ENCODE data around the gene EXOC3L2.
"Not testable (repeated sequence)": the region's sequence is repeated elsewhere in the genome, so short reads cannot be mapped to it uniquely, and the experiment has no call there.

EXOC3L2 gene

DNA sequence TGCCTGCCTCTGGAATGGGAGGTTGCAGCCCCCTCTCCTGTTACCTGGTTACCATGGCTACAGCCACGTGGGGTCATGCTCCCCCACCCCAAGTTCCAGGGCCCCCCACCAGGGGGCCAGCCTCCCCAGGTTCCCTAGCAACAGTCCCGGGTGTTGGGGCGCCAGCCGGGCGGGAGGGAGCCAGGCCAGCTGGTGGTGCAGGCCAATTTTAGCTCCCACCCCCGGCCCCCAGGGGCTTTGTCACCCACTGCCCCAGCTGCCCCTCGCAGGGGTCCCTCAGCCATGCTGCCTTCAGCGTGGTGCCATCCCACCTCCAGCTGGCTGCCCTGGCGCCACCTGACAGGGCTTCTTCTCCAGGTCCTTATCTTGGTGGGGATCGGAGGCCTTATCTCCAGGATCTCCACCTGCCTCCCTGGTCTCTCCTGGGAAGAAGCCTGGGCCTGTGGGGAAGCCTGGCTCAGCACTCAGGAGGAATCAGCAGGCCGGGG, 8.9 kb upstream of the EXOC3L2 start:
- no peak for DNase-seq

- DNase-seq, result peak; percentile 36
These were observed 8.3 kb upstream of the EXOC3L2 start for GRCh38 chr19:45253396-45254027.

- no peak for DNase-seq
These were observed 6.5 kb upstream of the EXOC3L2 start for GRCh38 chr19:45251452-45252354.

DNA sequence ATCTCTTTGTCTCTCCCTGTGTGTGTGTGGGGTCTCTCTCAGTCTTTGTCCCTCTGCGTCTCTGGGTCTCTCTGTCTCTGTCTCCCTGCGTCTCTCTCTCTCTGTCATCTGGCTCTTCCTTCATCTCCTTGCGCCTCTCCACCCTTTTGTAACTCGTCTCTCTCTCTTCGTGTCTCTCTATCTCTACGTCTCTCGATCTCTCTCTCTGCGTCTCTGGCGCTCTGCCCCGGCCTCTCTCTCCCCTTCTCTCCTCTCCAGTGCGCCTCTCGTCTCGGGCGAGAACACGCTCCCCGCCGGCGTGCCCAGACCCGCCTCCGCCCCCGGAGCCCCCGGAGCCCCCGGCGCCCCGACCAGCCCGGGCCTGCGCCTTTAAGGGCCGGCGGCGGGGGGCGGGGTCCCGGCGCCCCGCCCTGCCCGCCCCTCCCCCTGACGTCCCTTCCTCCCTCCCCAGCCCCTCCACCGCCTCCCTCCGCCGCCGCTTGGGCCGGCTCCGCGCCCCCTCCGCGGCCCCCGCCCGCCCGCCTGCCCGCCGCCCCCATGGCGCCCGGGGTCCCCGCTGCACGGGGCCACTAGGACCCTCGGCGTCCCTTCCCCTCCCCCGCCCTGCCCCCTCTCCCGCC, 5.7 kb upstream of the EXOC3L2 start, which contains the start of gene MARK4:
Gene MARK4, plus strand, starts transcription at position 440 of the 620 bp plus-strand sequence. CDS start 318 bp downstream, outside the sequence.
- peak; percentile 52 for DNase-seq

DNA sequence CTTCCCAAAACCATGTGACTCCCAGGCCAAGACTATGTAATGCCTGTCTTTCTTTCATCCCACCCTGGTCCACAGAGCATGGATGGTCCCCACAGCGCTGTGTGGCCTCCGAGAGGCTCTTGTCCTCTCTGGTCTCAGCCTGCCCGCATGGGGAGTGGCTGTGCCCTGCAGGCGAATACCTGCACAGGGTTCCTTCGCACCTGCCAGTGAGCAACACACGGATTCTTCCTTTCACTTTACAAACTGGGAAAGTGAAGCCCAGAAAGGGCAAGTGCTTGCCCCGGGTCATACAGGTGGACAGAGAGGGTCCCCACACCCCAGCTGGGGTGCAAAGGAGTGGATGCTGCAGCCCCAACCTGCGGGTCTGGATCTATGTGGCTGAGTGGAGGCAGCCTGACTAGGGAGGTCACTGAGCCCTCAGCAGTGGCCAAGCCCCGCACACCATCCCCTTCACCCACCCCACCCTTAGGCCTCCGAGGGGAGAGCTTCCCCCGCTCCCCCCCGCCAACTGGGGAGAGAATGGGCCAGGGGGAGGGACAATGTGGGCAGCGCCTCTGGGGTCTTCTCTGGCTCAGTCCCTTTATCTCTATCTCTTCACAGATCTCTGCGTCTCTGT, 5.1 kb upstream of the EXOC3L2 start:
- no peak for DNase-seq

DNA sequence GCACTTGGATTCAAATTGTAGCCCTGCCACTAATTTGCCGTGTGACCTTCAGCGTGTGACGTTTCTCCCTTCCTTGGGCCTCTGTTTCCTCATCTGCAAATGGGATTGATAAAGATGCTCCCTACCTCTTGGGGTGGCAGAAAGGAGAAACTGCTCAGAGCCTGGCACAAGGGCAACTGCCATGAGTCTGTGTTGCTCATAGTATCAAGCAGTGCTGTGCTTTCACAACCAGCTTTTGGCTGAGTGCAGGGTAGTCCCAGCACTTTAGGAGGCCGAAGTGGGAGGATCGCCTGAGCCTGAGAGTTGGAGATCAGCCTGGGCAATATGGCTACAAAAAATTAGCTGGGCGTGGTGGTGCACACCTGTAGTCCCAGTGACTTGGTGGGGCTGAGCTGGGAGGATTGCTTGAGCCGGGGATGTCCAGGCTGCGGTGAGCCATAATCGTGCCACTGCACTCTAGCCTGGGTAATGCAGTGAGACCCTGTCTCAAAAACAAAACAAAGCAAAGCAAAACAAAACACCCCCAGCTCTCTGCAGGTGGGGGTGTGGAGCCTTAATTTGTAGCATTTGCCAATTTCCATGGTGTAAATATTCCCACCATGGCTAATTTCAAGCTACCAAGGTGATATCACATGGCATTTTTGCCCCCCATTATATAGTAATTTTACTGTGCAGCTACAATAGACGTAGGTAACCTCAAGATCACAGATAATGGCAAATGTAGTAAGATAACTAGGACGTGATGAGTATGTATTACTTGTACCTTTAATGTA, 4.2 kb upstream of the EXOC3L2 start:
- no peak for DNase-seq

- DNase-seq, result no peak
These were observed 1.9 kb upstream of the EXOC3L2 start for GRCh38 chr19:45247136-45247535.

DNA sequence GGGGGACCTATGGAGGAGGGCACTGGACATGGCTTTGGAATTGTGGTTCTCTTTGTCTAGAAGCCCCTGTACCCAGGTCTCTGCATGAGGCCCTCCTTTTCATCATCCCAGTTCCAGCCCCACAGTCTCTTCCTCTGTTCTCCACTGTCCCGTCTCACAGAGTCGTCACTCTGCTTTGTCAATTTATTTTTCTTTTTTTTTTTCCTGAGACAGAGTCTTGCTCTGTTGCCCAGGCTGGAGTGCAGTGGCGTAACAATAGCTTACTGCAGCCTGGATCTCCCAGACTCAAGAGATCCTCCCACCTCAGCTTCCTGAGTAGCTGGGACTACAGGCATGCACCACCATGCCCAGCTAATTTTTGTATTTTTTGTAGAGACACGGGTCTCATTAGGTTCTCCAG, 619 bp upstream of the EXOC3L2 start:
- no peak for DNase-seq

DNA sequence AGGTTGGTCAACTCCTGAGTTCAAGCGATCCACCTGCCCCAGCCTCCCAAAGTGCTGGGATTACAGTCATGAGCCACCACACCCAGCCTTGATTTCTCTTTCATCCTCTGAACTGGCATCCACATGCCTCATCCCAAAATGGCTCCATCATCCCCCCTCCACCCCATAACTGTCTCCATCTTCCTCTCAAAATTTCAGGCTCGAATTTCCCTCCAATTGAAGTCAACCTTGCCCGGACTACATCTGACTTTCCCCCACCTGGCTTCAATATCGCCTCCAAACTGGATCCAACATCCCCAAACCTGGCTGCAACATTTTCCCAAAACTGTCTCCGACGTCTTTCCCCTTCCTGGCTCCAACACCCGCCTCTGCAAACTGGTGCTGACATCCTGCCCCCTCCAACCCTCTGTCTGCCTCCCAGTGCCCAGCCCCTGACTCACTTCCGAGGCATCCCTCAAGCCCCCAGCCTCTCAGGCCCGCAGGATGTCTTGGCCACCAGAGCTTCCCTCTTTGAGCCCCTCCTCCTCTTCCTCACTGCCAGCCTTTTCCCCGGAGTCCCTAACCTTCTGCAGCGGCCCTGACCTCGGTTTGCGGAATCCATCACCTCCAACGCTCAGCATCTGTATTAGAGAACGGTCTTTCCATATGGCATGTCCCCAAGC, 943 bp downstream of the EXOC3L2 start:
- DNase-seq, result no peak

GRCh38 chr19:45243144-45243732, 2.0 kb downstream of the EXOC3L2 start:
- DNase-seq, result no peak

DNA sequence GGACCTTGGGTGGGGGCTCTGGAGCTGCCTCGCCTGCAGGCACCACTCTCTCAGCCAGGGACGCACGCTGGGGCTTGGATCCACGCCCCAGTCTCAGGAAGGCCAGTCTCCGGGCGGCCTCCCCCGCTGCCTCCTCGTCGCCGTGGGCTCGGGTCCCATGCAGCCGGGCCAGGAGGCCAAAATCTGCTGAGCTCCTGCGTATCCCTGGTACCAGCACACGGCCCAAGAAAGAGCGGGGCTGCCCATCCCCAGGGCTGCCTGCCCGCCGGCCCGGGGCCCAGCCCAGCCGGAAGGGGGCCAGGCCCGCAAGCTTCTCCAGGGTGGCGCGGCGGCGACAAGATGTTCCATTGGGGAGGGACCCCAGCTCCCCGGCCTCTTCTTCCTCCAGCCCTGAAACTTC, 6.7 kb downstream of the EXOC3L2 start:
- no peak for DNase-seq

- DNase-seq, result no peak
These were observed 9.7 kb downstream of the EXOC3L2 start for GRCh38 chr19:45235485-45235884.

DNA sequence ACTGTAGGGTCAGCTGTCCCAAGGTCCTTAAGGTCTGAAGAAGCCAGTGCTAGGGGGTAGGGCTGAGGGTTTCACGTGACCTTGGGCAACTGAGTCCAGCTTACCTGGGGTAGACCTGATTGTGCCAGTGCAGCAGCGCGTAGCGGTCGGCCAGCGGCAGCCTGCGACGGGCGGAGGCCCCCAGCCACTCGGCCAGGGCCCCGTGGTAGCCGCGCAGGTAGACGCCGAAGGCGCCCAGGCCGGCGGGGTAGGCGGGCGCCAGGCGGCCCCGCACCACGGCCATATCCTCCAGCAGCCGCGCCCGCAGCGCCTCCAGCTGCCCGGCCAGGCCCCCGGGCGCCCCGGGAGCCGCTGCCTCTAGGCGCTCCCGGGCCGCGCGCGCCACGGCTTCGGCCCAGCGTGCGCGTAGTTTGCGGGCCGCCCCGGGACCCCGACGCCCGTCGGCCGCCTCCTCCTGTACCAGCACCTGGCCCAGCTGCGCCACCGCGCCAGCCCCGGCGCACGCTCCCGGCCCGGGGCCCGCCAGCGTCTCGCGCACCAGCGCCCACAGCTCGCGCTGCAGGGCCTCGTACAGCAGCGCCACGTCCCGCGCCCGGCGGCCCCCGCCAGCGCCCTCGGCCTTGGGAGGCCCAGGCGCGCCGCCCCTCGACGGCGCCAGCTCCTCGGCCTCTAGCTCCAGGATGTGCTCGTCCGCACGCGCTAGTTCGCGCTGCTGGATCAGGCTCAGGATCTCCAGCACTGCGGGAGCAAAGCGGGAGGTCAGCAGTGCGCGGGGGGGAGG, 10.9 kb downstream of the EXOC3L2 start:
- DNase-seq, result no peak

DNA sequence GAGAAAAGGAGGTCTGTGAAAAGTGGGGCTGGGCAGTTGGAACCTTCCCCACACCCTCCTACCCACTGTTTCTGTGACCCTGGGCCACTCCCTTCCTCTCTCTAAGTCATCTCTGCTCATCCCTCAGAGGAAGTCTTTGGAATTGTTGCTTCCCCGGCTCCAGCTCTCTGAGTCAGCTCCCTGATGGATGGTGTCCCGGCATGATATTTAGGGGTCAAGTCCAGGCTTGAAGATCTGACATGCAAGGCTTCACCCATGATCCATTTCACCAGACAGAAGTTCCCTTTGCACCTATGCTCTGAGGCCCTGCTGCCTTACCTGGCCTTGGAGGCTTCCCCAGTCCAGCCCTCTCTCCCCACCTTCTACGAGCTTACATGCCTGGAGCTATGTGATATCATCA, 13.3 kb downstream of the EXOC3L2 start:
- no peak for DNase-seq

GRCh38 chr19:45229056-45229455, 16.2 kb downstream of the EXOC3L2 start:
- not testable (repeated sequence) for DNase-seq

- no peak for DNase-seq
These were observed 20.6 kb downstream of the EXOC3L2 start for GRCh38 chr19:45224645-45225044.

- no peak for DNase-seq
These were observed 21.3 kb downstream of the EXOC3L2 start for GRCh38 chr19:45223879-45224278.

DNA sequence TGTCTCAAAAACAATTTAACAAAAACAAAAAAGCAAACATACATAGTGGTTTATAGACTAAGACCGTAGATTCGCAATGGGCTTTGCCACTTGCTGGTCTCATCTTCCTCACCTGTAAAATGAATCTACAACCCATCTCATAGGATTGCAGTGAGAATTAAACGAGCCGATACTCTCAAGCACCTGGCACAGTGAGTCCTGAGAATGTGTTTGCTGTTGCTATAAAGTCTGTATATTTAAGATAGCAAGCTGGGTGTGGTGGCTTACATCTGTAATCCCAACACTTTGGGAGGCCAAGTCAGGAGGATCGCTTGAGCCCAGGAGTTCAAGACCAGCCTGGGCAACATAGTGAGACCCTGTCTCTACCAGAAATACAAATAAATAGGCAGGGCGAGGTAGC, 22.5 kb downstream of the EXOC3L2 start:
- no peak for DNase-seq

DNA sequence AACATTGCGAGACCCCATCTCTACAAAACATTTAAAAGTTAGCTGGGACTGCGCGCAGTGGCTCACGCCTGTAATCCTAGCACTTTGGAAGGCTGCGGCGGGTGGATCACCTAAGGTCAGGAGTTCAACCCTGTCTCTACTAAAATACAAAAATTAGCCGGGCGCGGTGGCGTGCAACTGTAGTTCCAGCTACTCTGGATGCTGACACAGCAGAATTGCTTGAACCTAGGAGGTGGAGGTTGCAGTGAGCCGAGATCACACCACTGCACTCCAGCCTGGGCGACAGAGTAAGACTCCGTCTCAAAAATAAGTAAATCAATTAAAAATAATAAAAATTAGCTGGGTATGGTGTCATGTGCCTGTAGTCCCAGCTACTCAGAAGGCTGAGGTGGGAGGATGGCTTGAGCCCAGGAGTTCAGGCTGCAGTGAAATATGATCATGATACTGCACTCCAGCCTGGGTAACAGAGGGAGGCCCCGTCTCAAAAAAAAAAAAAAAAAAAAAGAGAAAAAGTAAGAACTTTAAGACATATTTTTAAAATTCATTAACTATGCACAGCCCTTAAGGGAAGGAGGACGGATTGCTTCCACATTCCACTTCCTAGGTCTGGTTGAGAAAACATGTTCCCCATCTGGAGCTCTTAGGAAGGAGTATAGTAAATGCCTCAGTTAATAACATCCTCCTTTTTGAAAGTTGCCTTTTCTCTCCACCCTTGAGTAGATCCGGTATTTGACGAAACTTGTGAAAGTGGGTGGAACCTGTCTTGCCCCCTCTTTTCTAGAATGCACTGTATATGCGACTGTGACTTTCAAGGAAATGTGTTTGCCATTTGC, 26.1 kb downstream of the EXOC3L2 start:
- no peak for DNase-seq

DNA sequence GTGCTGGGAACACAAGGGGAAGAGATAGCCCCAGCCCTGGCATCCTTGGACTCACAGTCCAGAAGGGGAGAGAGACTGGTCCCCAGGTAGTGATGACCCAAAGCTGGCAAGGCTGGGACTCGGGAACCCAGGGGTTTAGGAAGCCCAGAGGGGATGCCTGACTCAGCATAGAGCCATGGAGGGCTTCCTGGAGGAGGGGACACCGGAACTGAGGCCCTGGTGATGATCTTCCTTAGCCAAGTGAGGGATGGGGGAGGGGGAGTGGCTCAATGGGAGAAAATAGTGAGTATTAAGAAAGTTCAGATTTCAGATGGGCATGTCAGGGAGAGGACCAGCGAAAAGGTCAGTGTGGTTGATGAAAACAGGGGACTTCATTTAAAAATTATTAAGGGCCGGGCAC, 26.8 kb downstream of the EXOC3L2 start:
- no peak for DNase-seq
